Measurements from ENCODE around the gene PELI2.

- TF ChIP-seq POLR2A (IDR thresholded peaks at IDR 0.05; ENCODE audit: low read depth, low read length) (no peak), POLR2AphosphoS5 (IDR thresholded peaks at IDR 0.05; ENCODE audit: low read depth, low read length) (no peak), TAF1 (IDR thresholded peaks at IDR 0.05; ENCODE audit: borderline replicate concordance, low read depth, low read length) (no peak)
Measured at GRCh38 chr14:56212521-56212920, 94.3 kb downstream of the PELI2 start.
